ENCODE data around the gene DHRS11.

GRCh38 chr17:36583787-36584186, 7.9 kb upstream of the DHRS11 start:
- TF ChIP-seq CTCF (IDR thresholded peaks at IDR 0.05) (no peak), NRF1 (IDR thresholded peaks at IDR 0.05; ENCODE audit: low read depth, low read length) (no peak), FOSL2 (IDR thresholded peaks at IDR 0.05; ENCODE audit: borderline replicate concordance, low read depth) (no peak)
